ENCODE data around the gene HRG. TPM values are rescaled to one million over a fixed set of nuclear protein-coding genes. Genes with fewer than 3 reads are reported as not detected.

HRG gene
- total RNA-seq, 1 experiment from 2014 or later = not detected

- POLR2A ChIA-PET = no interaction called here
- Histone ChIP-seq H3K4me3 (ENCODE audit: low read depth in 2 of 2, low read length in 2 of 2) (no peak overlapping the region), H3K4me1 (ENCODE audit: control insufficient read depth, insufficient read depth, low read length) (0 out of 2 replicates have a peak, but pooled peaks cover 6% of the 10 kb centered on the region), H3K36me3 (ENCODE audit: control insufficient read depth, insufficient read depth, low read length) (no peaks in the 10 kb centered on the region), H3K27me3 (ENCODE audit: control insufficient read depth, insufficient read depth, low read length) (peaks cover 16% of the 10 kb centered on the region), H3K27ac (ENCODE audit: low read length) (no peak overlapping the region), H3K9me3 (ENCODE audit: control insufficient read depth, insufficient read depth, low read depth, low read length) (no peaks in the 10 kb centered on the region)
- no peak for DNase-seq (ENCODE audit: low read depth, low spot score)
- TF ChIP-seq SIN3A (IDR thresholded peaks at IDR 0.05; ENCODE audit: borderline replicate concordance, insufficient read depth, low read depth, low read length) = no peak
- no peak for TF ChIP-seq TCF7L2 (IDR thresholded peaks at IDR 0.05; ENCODE audit: low read depth, low read length)
- no TSS peak for BruUV-seq (replicated peaks)
- in situ Hi-C loops (cut with HindIII; ENCODE audit: low pct_unique_long_range_greater_than_20kb, low sequenced_read_pairs) = no loop called here
- intact Hi-C loops (cut with micrococcal nuclease; ENCODE audit: unreplicated experiment) = no loop called here
- ATAC-seq = no peak
- CTCF ChIA-PET = interaction anchor here (0.5 kb wide), 1 partner anchor 638 kb away, joined by 3 read pairs; no protein-coding TSS in a partner anchor
Measured at GRCh38 chr3:186619787-186620212, 46.0 kb upstream of the HRG start.

- Histone ChIP-seq H3K4me3 (ENCODE audit: low read depth in 2 of 2, low read length in 2 of 2) (no peak overlapping the region), H3K27ac (ENCODE audit: low read length) (no peak overlapping the region), H3K4me1 (ENCODE audit: control insufficient read depth, insufficient read depth, low read length) (0 out of 2 replicates have a peak, but pooled peaks cover 6% of the 10 kb centered on the region), H3K36me3 (ENCODE audit: control insufficient read depth, insufficient read depth, low read length) (no peaks in the 10 kb centered on the region), H3K9me3 (ENCODE audit: control insufficient read depth, insufficient read depth, low read depth, low read length) (no peaks in the 10 kb centered on the region), H3K27me3 (ENCODE audit: control insufficient read depth, insufficient read depth, low read length) (peaks cover 16% of the 10 kb centered on the region)
- no TSS peak for BruUV-seq (replicated peaks)
- DNase-seq (ENCODE audit: low read depth, low spot score) = no peak
- ChIA-PET POLR2A (no interaction called here), CTCF (interaction anchor here (0.5 kb wide), 1 partner anchor 638 kb away, joined by 3 read pairs; no protein-coding TSS in a partner anchor)
- ATAC-seq = no peak
- in situ Hi-C loops (cut with HindIII; ENCODE audit: low pct_unique_long_range_greater_than_20kb, low sequenced_read_pairs) = no loop called here
- no peak for TF ChIP-seq CTCF (IDR thresholded peaks at IDR 0.05)
- TF ChIP-seq SIN3A (IDR thresholded peaks at IDR 0.05; ENCODE audit: borderline replicate concordance, insufficient read depth, low read depth, low read length) = no peak
- no peak for TF ChIP-seq POLR2AphosphoS5 (IDR thresholded peaks at IDR 0.05; ENCODE audit: low read depth, low read length)
- no peak for TF ChIP-seq REST (IDR thresholded peaks at IDR 0.05; ENCODE audit: insufficient read depth in 1 of 2, low read depth in 2 of 2, low read length in 1 of 2)
- no peak for TF ChIP-seq TCF7L2 (IDR thresholded peaks at IDR 0.05; ENCODE audit: low read depth, low read length)
- intact Hi-C loops (cut with micrococcal nuclease; ENCODE audit: unreplicated experiment) = no loop called here
Measured at GRCh38 chr3:186620213-186621092, 45.4 kb upstream of the HRG start.

Measured in Panc1 (cell line).